Measurements from ENCODE around the gene SMYD5.

Gene SMYD5

GRCh38 chr2:73233932-73234832, 20.1 kb downstream of the SMYD5 start, which contains the start of gene CCT7:
Gene CCT7, plus strand, starts transcription at chr2:73234308. Its CDS starts 71 bp downstream, at chr2:73234379.
- DNase-seq (ENCODE audit: low read depth) = peak; percentile 94
- no peak for TF ChIP-seq CTCF (IDR thresholded peaks at IDR 0.05; ENCODE audit: insufficient read depth, low read depth, low read length, missing control alignments)
- H3K4me3 ChIP-seq (ENCODE audit: low read depth, low read length) = peak within 1 kb of the TSS; percentile 84

GRCh38 chr2:73235315-73236028, 21.4 kb downstream of the SMYD5 start:
- peak overlapping the region; percentile 84 for H3K4me3 ChIP-seq (ENCODE audit: low read depth, low read length)
- no peak for TF ChIP-seq CTCF (IDR thresholded peaks at IDR 0.05; ENCODE audit: insufficient read depth, low read depth, low read length, missing control alignments)
- no peak for DNase-seq (ENCODE audit: low read depth)

GRCh38 chr2:73237168-73237567, 23.1 kb downstream of the SMYD5 start:
- DNase-seq (ENCODE audit: low read depth) = no peak
- H3K4me3 ChIP-seq (ENCODE audit: low read depth, low read length) = no peak overlapping the region

GRCh38 chr2:73238149-73238548, 24.1 kb downstream of the SMYD5 start:
- TF ChIP-seq CTCF (IDR thresholded peaks at IDR 0.05; ENCODE audit: insufficient read depth, low read depth, low read length, missing control alignments) = no peak
- DNase-seq (ENCODE audit: low read depth) = no peak
- no peak overlapping the region for H3K4me3 ChIP-seq (ENCODE audit: low read depth, low read length)

More at GRCh38 chr2:73237168-73237567, 23.1 kb downstream of the SMYD5 start:
- TF ChIP-seq CTCF (IDR thresholded peaks at IDR 0.05; ENCODE audit: insufficient read depth, low read depth, low read length, missing control alignments) = no peak

GRCh38 chr2:73238976-73239375, 24.9 kb downstream of the SMYD5 start:
- TF ChIP-seq CTCF (IDR thresholded peaks at IDR 0.05; ENCODE audit: insufficient read depth, low read depth, low read length, missing control alignments) = no peak
- no peak overlapping the region for H3K4me3 ChIP-seq (ENCODE audit: low read depth, low read length)
- DNase-seq (ENCODE audit: low read depth) = no peak

- no peak for TF ChIP-seq CTCF (IDR thresholded peaks at IDR 0.05; ENCODE audit: insufficient read depth, low read depth, low read length, missing control alignments)
- DNase-seq (ENCODE audit: low read depth) = no peak
- H3K4me3 ChIP-seq (ENCODE audit: low read depth, low read length) = no peak overlapping the region
Observed at GRCh38 chr2:73239776-73240175, 25.7 kb downstream of the SMYD5 start.

Measured in GM12865 (cell line).